Mesendoderm (in vitro differentiated cells): ENCODE data around the gene LTB4R. TPM values are rescaled to one million over a fixed set of nuclear protein-coding genes. Genes with fewer than 3 reads are reported as not detected.

Experiments
- DNase-seq: peaks from one replicate; pipeline ENCODE4 v3.0.0; 2013
- H2AK5ac ChIP-seq: 2 replicates; pipeline ENCODE4 v1.6.1; 2013; ENCODE audit warnings: low read length, inconsistent platforms
- H2BK120ac ChIP-seq: 2 replicates; pipeline ENCODE4 v1.6.1; 2013; ENCODE audit warnings: low read depth, mild to moderate bottlenecking, low read length, moderate library complexity, mixed read lengths
- H2BK15ac ChIP-seq: replicated peaks from 2 replicates; pipeline ENCODE4 v1.6.1; 2013; ENCODE audit warnings: low read depth, mild to moderate bottlenecking, moderate library complexity
- H2BK5ac ChIP-seq: 2 replicates; pipeline ENCODE4 v1.6.1; 2013; ENCODE audit warnings: low read length, inconsistent platforms
- H3K18ac ChIP-seq: 2 replicates; pipeline ENCODE4 v1.6.1; 2013; ENCODE audit warnings: mild to moderate bottlenecking, low read length, mixed read lengths
- H3K23ac ChIP-seq: one replicate; pipeline ENCODE4 v1.6.1; 2013; ENCODE audit warnings: low read length
- H3K27ac ChIP-seq: 2 replicates; pipeline ENCODE4 v1.5.1; 2013; ENCODE audit warnings: low read depth, mild to moderate bottlenecking, inconsistent platforms, low read length, moderate library complexity
- H3K27me3 ChIP-seq: 2 replicates; pipeline ENCODE4 v1.6.1; 2013; ENCODE audit warnings: low read length, control low read depth, mild to moderate bottlenecking, inconsistent platforms; ENCODE audit not compliant: insufficient read depth, poor library complexity
- H3K36me3 ChIP-seq: 2 replicates; pipeline ENCODE4 v1.6.1; 2013; ENCODE audit warnings: low read length, inconsistent platforms; ENCODE audit not compliant: control insufficient read depth, insufficient read depth
- H3K4ac ChIP-seq: one replicate; pipeline ENCODE4 v1.6.1; 2013; ENCODE audit warnings: low read depth, mild to moderate bottlenecking, low read length, moderate library complexity
- H3K4me1 ChIP-seq: 2 replicates; pipeline ENCODE4 v1.6.1; 2013; ENCODE audit warnings: low read depth, low read length, inconsistent platforms; ENCODE audit not compliant: control insufficient read depth
- H3K4me2 ChIP-seq: 2 replicates; pipeline ENCODE4 v1.6.1; 2013; ENCODE audit warnings: low read length
- H3K4me3 ChIP-seq: 2 replicates; pipeline ENCODE4 v1.5.1; 2013; ENCODE audit warnings: mild to moderate bottlenecking, low read length
- H3K56ac ChIP-seq: one replicate; pipeline ENCODE4 v1.6.1; 2013; ENCODE audit warnings: low read length
- H3K79me1 ChIP-seq: 2 replicates; pipeline ENCODE4 v1.6.1; 2013; ENCODE audit warnings: low read length, inconsistent platforms
- H3K79me2 ChIP-seq: 2 replicates; pipeline ENCODE4 v1.6.1; 2013; ENCODE audit warnings: mild to moderate bottlenecking, low read length; ENCODE audit not compliant: control insufficient read depth, insufficient read depth
- H3K9ac ChIP-seq: 2 replicates; pipeline ENCODE4 v1.6.1; 2013; ENCODE audit warnings: low read length, inconsistent platforms
- H4K5ac ChIP-seq: one replicate; pipeline ENCODE4 v1.6.1; 2013; ENCODE audit warnings: low read length
- H4K8ac ChIP-seq: one replicate; pipeline ENCODE4 v1.6.1; 2013; ENCODE audit warnings: low read depth, mild to moderate bottlenecking, control low read depth, low read length, moderate library complexity
- WGBS: extraction: QIAGEN DNeasy Blood & Tissue Kit; methylation state at CpG from one replicate; pipeline ENCODE4 v1.1.7; 2013; ENCODE audit warnings: low lambda C conversion rate, missing lambda C conversion rate; ENCODE audit not compliant: insufficient coverage; ENCODE audit errors: extremely low coverage; 5-methylcytosine and 5-hydroxymethylcytosine counted together
- polyA plus RNA-seq, 2 experiments: library from polyadenylated mRNA; stranded (reverse); fragments of 200-250 nt; gene quantifications; one replicate each; pipeline ENCODE4 v1.2.3, GENCODE V29; 2013

The LTB4R gene
- 4.5 TPM for polyA plus RNA-seq (2013, experiment 1 of 2)
- 4.4 TPM for polyA plus RNA-seq (2013, experiment 2 of 2)

DNA sequence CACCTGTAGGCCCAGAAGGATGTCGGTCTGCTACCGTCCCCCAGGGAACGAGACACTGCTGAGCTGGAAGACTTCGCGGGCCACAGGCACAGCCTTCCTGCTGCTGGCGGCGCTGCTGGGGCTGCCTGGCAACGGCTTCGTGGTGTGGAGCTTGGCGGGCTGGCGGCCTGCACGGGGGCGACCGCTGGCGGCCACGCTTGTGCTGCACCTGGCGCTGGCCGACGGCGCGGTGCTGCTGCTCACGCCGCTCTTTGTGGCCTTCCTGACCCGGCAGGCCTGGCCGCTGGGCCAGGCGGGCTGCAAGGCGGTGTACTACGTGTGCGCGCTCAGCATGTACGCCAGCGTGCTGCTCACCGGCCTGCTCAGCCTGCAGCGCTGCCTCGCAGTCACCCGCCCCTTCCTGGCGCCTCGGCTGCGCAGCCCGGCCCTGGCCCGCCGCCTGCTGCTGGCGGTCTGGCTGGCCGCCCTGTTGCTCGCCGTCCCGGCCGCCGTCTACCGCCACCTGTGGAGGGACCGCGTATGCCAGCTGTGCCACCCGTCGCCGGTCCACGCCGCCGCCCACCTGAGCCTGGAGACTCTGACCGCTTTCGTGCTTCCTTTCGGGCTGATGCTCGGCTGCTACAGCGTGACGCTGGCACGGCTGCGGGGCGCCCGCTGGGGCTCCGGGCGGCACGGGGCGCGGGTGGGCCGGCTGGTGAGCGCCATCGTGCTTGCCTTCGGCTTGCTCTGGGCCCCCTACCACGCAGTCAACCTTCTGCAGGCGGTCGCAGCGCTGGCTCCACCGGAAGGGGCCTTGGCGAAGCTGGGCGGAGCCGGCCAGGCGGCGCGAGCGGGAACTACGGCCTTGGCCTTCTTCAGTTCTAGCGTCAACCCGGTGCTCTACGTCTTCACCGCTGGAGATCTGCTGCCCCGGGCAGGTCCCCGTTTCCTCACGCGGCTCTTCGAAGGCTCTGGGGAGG lies at the start of gene LTB4R:
LTB4R (plus strand) TSS at position 857 of the 959 bp plus-strand sequence. CDS start 4,150 bp downstream, outside the sequence.
- Histone ChIP-seq H3K27ac (no peak within 1 kb of the TSS), H3K4me3 (no peak within 1 kb of the TSS), H4K8ac (no peak within 1 kb of the TSS), H3K9ac (no peak within 1 kb of the TSS), H3K23ac (no peak within 1 kb of the TSS), H3K56ac (no peak within 1 kb of the TSS), H2AK5ac (no peak within 1 kb of the TSS), H2BK120ac (no peak within 1 kb of the TSS), H3K18ac (no peak within 1 kb of the TSS), H3K27me3 (no peaks in the 10 kb centered on the region), H2BK15ac (no peak within 1 kb of the TSS), H3K79me2 (no peaks in the 10 kb centered on the region), H4K5ac (no peak within 1 kb of the TSS), H3K4me2 (no peak within 1 kb of the TSS), H2BK5ac (no peak within 1 kb of the TSS), H3K36me3 (peaks cover 2% of the 10 kb centered on the region), H3K79me1 (peaks cover 2% of the 10 kb centered on the region), H3K4me1 (no peaks in the 10 kb centered on the region), H3K4ac (no peak within 1 kb of the TSS)
- DNase-seq, result no peak
- no CpG with 5 or more reads among the region's 99 CpGs for WGBS

DNA sequence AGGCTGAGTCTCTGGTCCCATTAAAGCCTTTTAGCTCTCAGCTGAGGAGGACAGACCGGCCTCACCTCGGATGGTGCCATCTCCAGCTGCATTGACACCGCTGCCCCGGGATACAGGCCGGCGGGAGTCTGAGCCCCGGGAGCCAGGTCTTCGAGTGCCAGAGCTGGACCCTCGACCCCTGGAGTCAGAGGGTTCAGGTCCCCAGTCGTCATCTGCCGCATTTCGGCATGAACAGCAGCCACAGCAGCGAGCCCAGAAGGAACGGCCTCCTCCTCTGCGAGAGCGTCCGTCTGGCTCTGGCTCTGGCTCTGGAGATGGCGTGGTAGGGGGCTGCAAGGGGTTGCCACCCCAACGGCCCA lies 49.4 kb upstream of the LTB4R start:
- Histone ChIP-seq H2AK5ac (no peak overlapping the region), H3K23ac (no peak overlapping the region), H4K8ac (no peak overlapping the region), H3K4me2 (no peak overlapping the region), H4K5ac (no peak overlapping the region), H3K27me3 (no peaks in the 10 kb centered on the region), H3K9ac (no peak overlapping the region), H3K27ac (no peak overlapping the region), H2BK5ac (no peak overlapping the region), H2BK120ac (no peak overlapping the region), H3K79me1 (no peaks in the 10 kb centered on the region), H3K18ac (no peak overlapping the region), H2BK15ac (no peak overlapping the region), H3K79me2 (no peaks in the 10 kb centered on the region), H3K4me1 (no peaks in the 10 kb centered on the region), H3K4ac (no peak overlapping the region), H3K4me3 (no peak overlapping the region), H3K56ac (no peak overlapping the region), H3K36me3 (no peaks in the 10 kb centered on the region)
- WGBS, result no CpG with 5 or more reads among the region's 19 CpGs
- DNase-seq, result no peak

DNA sequence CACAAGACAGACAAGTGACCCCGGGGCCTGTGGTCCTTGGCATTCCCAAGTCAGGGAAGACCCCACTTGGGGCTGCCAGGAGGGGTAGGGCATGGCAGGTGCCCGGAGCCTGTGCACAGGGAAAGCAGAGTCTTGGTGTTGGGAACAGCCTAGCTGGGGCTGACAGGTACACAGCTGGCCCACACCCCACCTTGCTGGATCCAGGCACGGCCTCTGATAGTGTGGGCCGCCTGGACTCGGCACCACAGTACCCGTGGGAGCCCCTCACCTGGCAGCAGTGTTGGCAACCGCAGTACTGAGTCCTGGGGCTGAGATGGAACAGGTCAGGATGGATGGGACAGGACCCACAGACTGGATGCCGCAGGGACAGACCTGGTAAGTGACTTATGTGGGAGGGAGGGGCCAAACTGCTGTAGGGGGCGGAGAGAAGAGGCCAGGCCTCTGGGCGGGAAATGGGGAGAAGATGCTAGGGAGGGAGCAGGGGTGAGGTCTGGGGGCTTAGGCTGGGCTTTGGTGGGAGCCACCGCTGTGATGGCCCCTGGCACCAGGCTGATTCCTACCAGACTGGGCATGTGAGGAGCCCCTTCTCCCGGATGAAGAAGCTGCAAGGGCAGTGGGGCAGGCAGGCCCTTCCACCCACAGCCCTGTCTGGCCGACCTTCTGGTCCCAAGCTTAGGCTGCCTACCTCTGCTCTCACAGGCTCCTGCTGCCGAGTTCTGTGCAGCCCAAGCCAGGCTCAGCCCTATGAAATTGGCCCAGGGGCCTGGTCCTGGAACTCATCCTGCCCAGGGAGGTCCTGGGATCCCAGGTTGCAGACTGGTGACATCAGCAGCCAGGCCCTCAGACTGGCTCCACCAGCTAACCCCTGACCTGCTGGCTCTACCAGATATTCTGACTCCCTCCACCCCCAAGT lies 48.2 kb upstream of the LTB4R start, which contains the start of gene TGM1:
TGM1 (minus strand) TSS at position 357 of the 913 bp plus-strand sequence. CDS start 825 bp downstream, outside the sequence.
- Histone ChIP-seq H3K79me1 (no peaks in the 10 kb centered on the region), H4K5ac (no peak within 1 kb of the TSS), H3K4me3 (no peak within 1 kb of the TSS), H3K23ac (no peak within 1 kb of the TSS), H3K18ac (no peak within 1 kb of the TSS), H3K9ac (no peak within 1 kb of the TSS), H3K36me3 (no peaks in the 10 kb centered on the region), H3K4ac (no peak within 1 kb of the TSS), H3K56ac (peak within 1 kb of the TSS; percentile 10), H2BK15ac (no peak within 1 kb of the TSS), H3K4me1 (no peaks in the 10 kb centered on the region), H3K27me3 (no peaks in the 10 kb centered on the region), H2BK5ac (no peak within 1 kb of the TSS), H4K8ac (no peak within 1 kb of the TSS), H3K27ac (no peak within 1 kb of the TSS), H2AK5ac (no peak within 1 kb of the TSS), H3K79me2 (no peaks in the 10 kb centered on the region), H2BK120ac (no peak within 1 kb of the TSS), H3K4me2 (no peak within 1 kb of the TSS)
- WGBS, result no CpG with 5 or more reads among the region's 14 CpGs
- DNase-seq, result peak; percentile 67

DNA sequence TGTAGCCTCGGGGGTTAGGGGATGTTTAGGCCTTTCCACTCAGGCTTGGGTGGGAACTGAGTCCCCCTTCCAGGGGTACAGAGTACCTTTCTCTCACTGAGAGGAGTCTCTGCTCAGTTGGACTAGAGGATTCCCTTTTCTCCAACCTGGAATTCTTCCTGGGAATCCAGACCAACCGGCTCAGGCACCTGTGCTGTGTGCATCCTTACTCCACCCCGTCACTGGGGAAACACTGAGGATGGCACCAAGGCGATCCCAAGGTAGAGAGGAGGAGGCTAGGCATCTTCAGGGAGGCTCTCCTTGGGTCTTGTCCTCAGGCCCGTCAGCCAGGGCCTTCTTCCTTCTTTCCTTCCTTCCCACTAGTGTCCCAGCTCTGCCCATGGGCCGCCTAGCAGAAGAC lies 47.5 kb upstream of the LTB4R start:
- Histone ChIP-seq H3K4ac (no peak overlapping the region), H3K36me3 (no peaks in the 10 kb centered on the region), H2BK5ac (no peak overlapping the region), H2BK120ac (no peak overlapping the region), H4K5ac (no peak overlapping the region), H3K9ac (no peak overlapping the region), H4K8ac (no peak overlapping the region), H2BK15ac (no peak overlapping the region), H3K79me2 (no peaks in the 10 kb centered on the region), H2AK5ac (no peak overlapping the region), H3K4me3 (no peak overlapping the region), H3K4me1 (no peaks in the 10 kb centered on the region), H3K18ac (no peak overlapping the region), H3K4me2 (no peak overlapping the region), H3K27ac (no peak overlapping the region), H3K56ac (no peak overlapping the region), H3K27me3 (no peaks in the 10 kb centered on the region), H3K23ac (no peak overlapping the region), H3K79me1 (no peaks in the 10 kb centered on the region)
- peak; percentile 2 for DNase-seq
- WGBS, result no CpG with 5 or more reads among the region's 6 CpGs

- no peak overlapping the region for H3K23ac ChIP-seq
- no peaks in the 10 kb centered on the region for H3K27me3 ChIP-seq
- no peak overlapping the region for H3K4me2 ChIP-seq
- H3K79me1 ChIP-seq, result no peaks in the 10 kb centered on the region
- no peak overlapping the region for H3K9ac ChIP-seq
- no peak overlapping the region for H4K8ac ChIP-seq
- H2BK5ac ChIP-seq, result no peak overlapping the region
- H3K56ac ChIP-seq, result no peak overlapping the region
- H3K4me3 ChIP-seq, result no peak overlapping the region
- H3K4me1 ChIP-seq, result no peaks in the 10 kb centered on the region
- H3K18ac ChIP-seq, result no peak overlapping the region
- H2BK120ac ChIP-seq, result no peak overlapping the region
- WGBS, result no CpG with 5 or more reads among the region's 6 CpGs
- H3K79me2 ChIP-seq, result no peaks in the 10 kb centered on the region
- DNase-seq, result no peak
- no peaks in the 10 kb centered on the region for H3K36me3 ChIP-seq
- no peak overlapping the region for H3K4ac ChIP-seq
- no peak overlapping the region for H3K27ac ChIP-seq
- H2BK15ac ChIP-seq, result no peak overlapping the region
- H2AK5ac ChIP-seq, result no peak overlapping the region
- no peak overlapping the region for H4K5ac ChIP-seq
Measured at GRCh38 chr14:24264298-24264697, 47.0 kb upstream of the LTB4R start.
